ENCODE measurements around the gene TRABD2A.
"Not testable (repeated sequence)": the region's sequence is repeated elsewhere in the genome, so short reads cannot be mapped to it uniquely, and the experiment has no call there.

Gene TRABD2A

GRCh38 chr2:84879584-84880394, 1.1 kb downstream of the TRABD2A start:
- Mint-ChIP-seq H3K4me3 (peak overlapping the region; percentile 76 to 80 (median 78)), H3K4me1 (peaks cover 32% of the 10 kb centered on the region), H3K27ac (no peak overlapping the region), H3K9me3 (no peaks in the 10 kb centered on the region), H3K27me3 (ENCODE audit: low read depth) (peaks cover 99% of the 10 kb centered on the region), H3K36me3 (ENCODE audit: low read depth) (no peaks in the 10 kb centered on the region)
- TF ChIP-seq, protein P1, sequence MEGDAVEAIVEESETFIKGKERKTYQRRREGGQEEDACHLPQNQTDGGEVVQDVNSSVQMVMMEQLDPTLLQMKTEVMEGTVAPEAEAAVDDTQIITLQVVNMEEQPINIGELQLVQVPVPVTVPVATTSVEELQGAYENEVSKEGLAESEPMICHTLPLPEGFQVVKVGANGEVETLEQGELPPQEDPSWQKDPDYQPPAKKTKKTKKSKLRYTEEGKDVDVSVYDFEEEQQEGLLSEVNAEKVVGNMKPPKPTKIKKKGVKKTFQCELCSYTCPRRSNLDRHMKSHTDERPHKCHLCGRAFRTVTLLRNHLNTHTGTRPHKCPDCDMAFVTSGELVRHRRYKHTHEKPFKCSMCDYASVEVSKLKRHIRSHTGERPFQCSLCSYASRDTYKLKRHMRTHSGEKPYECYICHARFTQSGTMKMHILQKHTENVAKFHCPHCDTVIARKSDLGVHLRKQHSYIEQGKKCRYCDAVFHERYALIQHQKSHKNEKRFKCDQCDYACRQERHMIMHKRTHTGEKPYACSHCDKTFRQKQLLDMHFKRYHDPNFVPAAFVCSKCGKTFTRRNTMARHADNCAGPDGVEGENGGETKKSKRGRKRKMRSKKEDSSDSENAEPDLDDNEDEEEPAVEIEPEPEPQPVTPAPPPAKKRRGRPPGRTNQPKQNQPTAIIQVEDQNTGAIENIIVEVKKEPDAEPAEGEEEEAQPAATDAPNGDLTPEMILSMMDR (IDR thresholded peaks at IDR 0.05; ENCODE audit: unreplicated experiment in 3 of 3), result no peak

GRCh38 chr2:84878896-84879583, 1.8 kb downstream of the TRABD2A start:
- TF ChIP-seq, protein P1 (IDR thresholded peaks at IDR 0.05; ENCODE audit: unreplicated experiment in 3 of 3), result no peak
- Mint-ChIP-seq H3K36me3 (ENCODE audit: low read depth) (no peaks in the 10 kb centered on the region), H3K4me3 (peak overlapping the region in 2 of 3 experiments; percentile 52 to 62), H3K9me3 (no peaks in the 10 kb centered on the region), H3K4me1 (peaks cover 25% of the 10 kb centered on the region), H3K27me3 (ENCODE audit: low read depth) (peaks cover 97% of the 10 kb centered on the region), H3K27ac (no peak overlapping the region)

- Mint-ChIP-seq H3K27me3 (ENCODE audit: low read depth) (peaks cover 91% of the 10 kb centered on the region), H3K4me1 (peaks cover 25% of the 10 kb centered on the region), H3K9me3 (no peaks in the 10 kb centered on the region), H3K27ac (no peak overlapping the region), H3K4me3 (no peak overlapping the region), H3K36me3 (ENCODE audit: low read depth) (no peaks in the 10 kb centered on the region)
- TF ChIP-seq, protein P1 (IDR thresholded peaks at IDR 0.05; ENCODE audit: unreplicated experiment in 3 of 3), result no peak
These were observed 2.4 kb downstream of the TRABD2A start for GRCh38 chr2:84878459-84878858.

GRCh38 chr2:84876369-84876768, 4.5 kb downstream of the TRABD2A start:
- no peak overlapping the region for H3K27ac Mint-ChIP-seq
- no peaks in the 10 kb centered on the region for H3K9me3 Mint-ChIP-seq
- H3K4me3 Mint-ChIP-seq, result no peak overlapping the region
- H3K27me3 Mint-ChIP-seq (ENCODE audit: low read depth), result peaks cover 79% of the 10 kb centered on the region
- no peaks in the 10 kb centered on the region for H3K36me3 Mint-ChIP-seq (ENCODE audit: low read depth)
- TF ChIP-seq, protein P1 (IDR thresholded peaks at IDR 0.05; ENCODE audit: unreplicated experiment in 3 of 3), result no peak
- peaks cover 11% of the 10 kb centered on the region for H3K4me1 Mint-ChIP-seq

DNA sequence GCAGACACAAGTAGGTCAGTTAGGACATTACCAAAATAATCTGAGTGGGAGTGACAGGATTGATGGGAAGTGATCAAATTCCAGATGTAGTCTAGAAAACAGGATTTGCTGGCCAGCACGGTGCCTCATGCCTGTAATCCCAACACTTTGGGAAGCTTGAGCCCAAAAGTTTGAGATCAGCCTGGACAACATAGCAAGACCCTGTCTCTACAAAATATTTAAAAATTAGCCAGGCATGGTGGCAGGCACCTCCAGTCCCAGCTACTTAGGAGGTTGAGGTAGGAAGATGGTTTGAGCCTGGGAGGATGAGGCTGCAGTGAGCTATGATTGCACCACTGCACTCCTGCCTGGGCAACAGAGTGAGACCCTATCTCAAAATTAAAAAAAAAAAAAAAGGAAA, 5.3 kb downstream of the TRABD2A start:
- not testable (repeated sequence) for H3K4me3 Mint-ChIP-seq; H3K27ac Mint-ChIP-seq; H3K9me3 Mint-ChIP-seq; H3K4me1 Mint-ChIP-seq; H3K36me3 Mint-ChIP-seq (ENCODE audit: low read depth)
- H3K27me3 Mint-ChIP-seq (ENCODE audit: low read depth), result peaks cover 73% of the 10 kb centered on the region

GRCh38 chr2:84875213-84875560, 5.7 kb downstream of the TRABD2A start:
- no peaks in the 10 kb centered on the region for H3K36me3 Mint-ChIP-seq (ENCODE audit: low read depth)
- TF ChIP-seq, protein P1 (IDR thresholded peaks at IDR 0.05; ENCODE audit: unreplicated experiment in 3 of 3), result no peak
- no peaks in the 10 kb centered on the region for H3K9me3 Mint-ChIP-seq
- peaks cover 3% of the 10 kb centered on the region for H3K4me1 Mint-ChIP-seq
- H3K27ac Mint-ChIP-seq, result no peak overlapping the region
- H3K27me3 Mint-ChIP-seq (ENCODE audit: low read depth), result peaks cover 71% of the 10 kb centered on the region
- no peak overlapping the region for H3K4me3 Mint-ChIP-seq
